ENCODE data around the gene RPP38.

The RPP38 gene

GRCh38 chr10:15140698-15141097 is 43.5 kb downstream of the RPP38 start:
- H3K36me3 ChIP-seq (ENCODE audit: insufficient read depth, low read length): peaks cover 4% of the 10 kb centered on the region
- no peak overlapping the region for H3K4me2 ChIP-seq (ENCODE audit: low read length)
- H3K4me1 ChIP-seq (ENCODE audit: control insufficient read depth, insufficient read depth, low read length): peaks cover 15% of the 10 kb centered on the region
- H3K4me3 ChIP-seq (ENCODE audit: low read length): no peak overlapping the region
- no peak overlapping the region for H3K9ac ChIP-seq (ENCODE audit: low read depth, low read length)
- H3K9me3 ChIP-seq (replicated peaks; ENCODE audit: low read length): no peaks in the 10 kb centered on the region
- no peaks in the 10 kb centered on the region for H3K27me3 ChIP-seq (ENCODE audit: control insufficient read depth, insufficient read depth, low read length)

- no peaks in the 10 kb centered on the region for H3K9me3 ChIP-seq (replicated peaks; ENCODE audit: low read length)
- peaks cover 15% of the 10 kb centered on the region for H3K4me1 ChIP-seq (ENCODE audit: control insufficient read depth, insufficient read depth, low read length)
- H3K36me3 ChIP-seq (ENCODE audit: insufficient read depth, low read length): peaks cover 4% of the 10 kb centered on the region
- H3K27me3 ChIP-seq (ENCODE audit: control insufficient read depth, insufficient read depth, low read length): no peaks in the 10 kb centered on the region
- H3K4me2 ChIP-seq (ENCODE audit: low read length): no peak overlapping the region
- no peak overlapping the region for H3K4me3 ChIP-seq (ENCODE audit: low read length)
- H3K9ac ChIP-seq (ENCODE audit: low read depth, low read length): no peak overlapping the region
Measured at GRCh38 chr10:15141136-15142054, 44.2 kb downstream of the RPP38 start.

- no peak overlapping the region for H3K9ac ChIP-seq (ENCODE audit: low read depth, low read length)
Measured at GRCh38 chr10:15144788-15145187, 47.6 kb downstream of the RPP38 start.

GRCh38 chr10:15146366-15146765 is 49.2 kb downstream of the RPP38 start:
- Histone ChIP-seq H3K4me1 (ENCODE audit: control insufficient read depth, insufficient read depth, low read length) (peaks cover 10% of the 10 kb centered on the region), H3K27me3 (ENCODE audit: control insufficient read depth, insufficient read depth, low read length) (no peaks in the 10 kb centered on the region), H3K4me3 (ENCODE audit: low read length) (no peak overlapping the region), H3K4me2 (ENCODE audit: low read length) (no peak overlapping the region), H3K9me3 (replicated peaks; ENCODE audit: low read length) (no peaks in the 10 kb centered on the region), H3K36me3 (ENCODE audit: insufficient read depth, low read length) (no peaks in the 10 kb centered on the region), H3K9ac (ENCODE audit: low read depth, low read length) (no peak overlapping the region)

More at GRCh38 chr10:15144788-15145187, 47.6 kb downstream of the RPP38 start:
- Histone ChIP-seq H3K27me3 (ENCODE audit: control insufficient read depth, insufficient read depth, low read length) (no peaks in the 10 kb centered on the region), H3K4me1 (ENCODE audit: control insufficient read depth, insufficient read depth, low read length) (peaks cover 10% of the 10 kb centered on the region), H3K36me3 (ENCODE audit: insufficient read depth, low read length) (peaks cover 4% of the 10 kb centered on the region), H3K9me3 (replicated peaks; ENCODE audit: low read length) (no peaks in the 10 kb centered on the region), H3K4me2 (ENCODE audit: low read length) (peak overlapping the region; percentile 14), H3K4me3 (ENCODE audit: low read length) (no peak overlapping the region)

- Histone ChIP-seq H3K4me2 (ENCODE audit: low read length) (no peak overlapping the region), H3K4me1 (ENCODE audit: control insufficient read depth, insufficient read depth, low read length) (peaks cover 10% of the 10 kb centered on the region), H3K27me3 (ENCODE audit: control insufficient read depth, insufficient read depth, low read length) (no peaks in the 10 kb centered on the region), H3K9ac (ENCODE audit: low read depth, low read length) (no peak overlapping the region), H3K4me3 (ENCODE audit: low read length) (no peak overlapping the region), H3K9me3 (replicated peaks; ENCODE audit: low read length) (no peaks in the 10 kb centered on the region), H3K36me3 (ENCODE audit: insufficient read depth, low read length) (no peaks in the 10 kb centered on the region)
Measured at GRCh38 chr10:15147594-15148392, 50.6 kb downstream of the RPP38 start.

- Histone ChIP-seq H3K4me1 (ENCODE audit: control insufficient read depth, insufficient read depth, low read length) (peaks cover 8% of the 10 kb centered on the region), H3K36me3 (ENCODE audit: insufficient read depth, low read length) (no peaks in the 10 kb centered on the region), H3K9me3 (replicated peaks; ENCODE audit: low read length) (no peaks in the 10 kb centered on the region), H3K4me3 (ENCODE audit: low read length) (no peak overlapping the region), H3K9ac (ENCODE audit: low read depth, low read length) (no peak overlapping the region), H3K27me3 (ENCODE audit: control insufficient read depth, insufficient read depth, low read length) (no peaks in the 10 kb centered on the region), H3K4me2 (ENCODE audit: low read length) (no peak overlapping the region)
Measured at GRCh38 chr10:15149042-15149771, 52.1 kb downstream of the RPP38 start.

- Histone ChIP-seq H3K4me1 (ENCODE audit: control insufficient read depth, insufficient read depth, low read length) (no peaks in the 10 kb centered on the region), H3K36me3 (ENCODE audit: insufficient read depth, low read length) (no peaks in the 10 kb centered on the region), H3K27me3 (ENCODE audit: control insufficient read depth, insufficient read depth, low read length) (no peaks in the 10 kb centered on the region), H3K9ac (ENCODE audit: low read depth, low read length) (no peak overlapping the region), H3K4me3 (ENCODE audit: low read length) (no peak overlapping the region), H3K9me3 (replicated peaks; ENCODE audit: low read length) (no peaks in the 10 kb centered on the region), H3K4me2 (ENCODE audit: low read length) (no peak overlapping the region)
Measured at GRCh38 chr10:15150563-15150962, 53.4 kb downstream of the RPP38 start.

- no peaks in the 10 kb centered on the region for H3K27me3 ChIP-seq (ENCODE audit: control insufficient read depth, insufficient read depth, low read length)
- H3K9me3 ChIP-seq (replicated peaks; ENCODE audit: low read length): no peaks in the 10 kb centered on the region
- no peaks in the 10 kb centered on the region for H3K36me3 ChIP-seq (ENCODE audit: insufficient read depth, low read length)
- no peaks in the 10 kb centered on the region for H3K4me1 ChIP-seq (ENCODE audit: control insufficient read depth, insufficient read depth, low read length)
- H3K4me2 ChIP-seq (ENCODE audit: low read length): no peak overlapping the region
- H3K4me3 ChIP-seq (ENCODE audit: low read length): no peak overlapping the region
- H3K9ac ChIP-seq (ENCODE audit: low read depth, low read length): no peak overlapping the region
Measured at GRCh38 chr10:15152556-15152955, 55.4 kb downstream of the RPP38 start.

Measured in skeletal muscle satellite cell (primary cell).